WTC11 (cell line): ENCODE data around the gene TPT1. TPM values are rescaled to one million over a fixed set of nuclear protein-coding genes. Genes with fewer than 3 reads are reported as not detected.

ENCODE experiments used
- ATAC-seq: fragments of 200-7000 bp; cut with Tn5 transposase; 2 replicates; pipeline ENCODE4 v1.10.0; 2021; ENCODE audit warnings: mild to moderate bottlenecking, moderate library complexity
- CTCF ChIA-PET: fragments of 300-600 bp; sonication (Branson Sonifier 250); formaldehyde crosslinking; loops from one replicate; lab custom pipeline; 2021; ENCODE audit warnings: antibody characterized with exemption; lab: Charles Lee
- POLR2A ChIA-PET: fragments of 350-600 bp; sonication (Branson Sonifier 250); formaldehyde crosslinking; loops from one replicate; lab custom pipeline; 2021; ENCODE audit warnings: antibody characterized with exemption; lab: Charles Lee
- DNase-seq: peaks from one replicate; pipeline ENCODE4 v3.0.0; 2021; ENCODE audit warnings: low spot score
- H3K27ac Mint-ChIP-seq: 2 replicates; pipeline ENCODE4 v1.8.0; 2021; ENCODE audit warnings: mixed read lengths
- H3K27me3 Mint-ChIP-seq: 2 replicates; pipeline ENCODE4 v1.8.0; 2021; ENCODE audit warnings: low read depth, mild to moderate bottlenecking, moderate library complexity, mixed read lengths
- H3K36me3 Mint-ChIP-seq: 2 replicates; pipeline ENCODE4 v1.8.0; 2021; ENCODE audit warnings: mixed read lengths
- H3K4me1 Mint-ChIP-seq: 2 replicates; pipeline ENCODE4 v1.8.0; 2022; ENCODE audit warnings: mixed read lengths
- H3K4me3 Mint-ChIP-seq: 2 replicates; pipeline ENCODE4 v1.8.0; 2021; ENCODE audit warnings: mild to moderate bottlenecking, moderate library complexity, mixed read lengths
- H3K9me3 Mint-ChIP-seq: 2 replicates; pipeline ENCODE4 v1.8.0; 2021; ENCODE audit warnings: mixed read lengths
- ATF1 ChIP-seq: sonication (generic); formaldehyde crosslinking; IDR thresholded peaks from 2 replicates; pipeline ENCODE4 v1.8.1; 2023; ENCODE audit warnings: mild to moderate bottlenecking, moderate library complexity, missing genetic modification reagents
- CREM ChIP-seq: sonication (generic); formaldehyde crosslinking; IDR thresholded peaks from 2 replicates; pipeline ENCODE4 v1.8.1; 2022; ENCODE audit warnings: mild to moderate bottlenecking, missing genetic modification reagents, moderate library complexity
- ELF4 ChIP-seq: sonication (generic); formaldehyde crosslinking; IDR thresholded peaks from 2 replicates; pipeline ENCODE4 v1.8.1; 2022; ENCODE audit warnings: low read depth, mild to moderate bottlenecking, moderate library complexity, missing genetic modification reagents
- ESRRA ChIP-seq: sonication (generic); formaldehyde crosslinking; IDR thresholded peaks from 2 replicates; pipeline ENCODE4 v1.8.1; 2022; ENCODE audit warnings: mild to moderate bottlenecking, missing genetic modification reagents, borderline replicate concordance
- GABPB1 ChIP-seq: sonication (generic); formaldehyde crosslinking; IDR thresholded peaks from 2 replicates; pipeline ENCODE4 v1.8.1; 2023; ENCODE audit warnings: mild to moderate bottlenecking, missing genetic modification reagents
- HMGA2 ChIP-seq: fragments of 250-450 bp; sonication (Bioruptor Pico); IDR thresholded peaks from 2 replicates; pipeline ENCODE4 v1.4.0; 2021; ENCODE audit warnings: mild to moderate bottlenecking, moderate library complexity
- IRF2 ChIP-seq: sonication (generic); formaldehyde crosslinking; IDR thresholded peaks from 2 replicates; pipeline ENCODE4 v1.8.0; 2022; ENCODE audit warnings: low read depth, missing genetic modification reagents, borderline replicate concordance
- KAT7 ChIP-seq: sonication (generic); formaldehyde crosslinking; IDR thresholded peaks from 2 replicates; pipeline ENCODE4 v1.8.1; 2023; ENCODE audit warnings: missing genetic modification reagents, mild to moderate bottlenecking, borderline replicate concordance
- NR2C2 ChIP-seq: sonication (generic); formaldehyde crosslinking; IDR thresholded peaks from 2 replicates; pipeline ENCODE4 v1.8.0; 2022; ENCODE audit warnings: mild to moderate bottlenecking, missing genetic modification reagents
- TCF7 ChIP-seq: sonication (generic); formaldehyde crosslinking; IDR thresholded peaks from 2 replicates; pipeline ENCODE4 v1.8.0; 2022; ENCODE audit warnings: mild to moderate bottlenecking, low read depth, missing genetic modification reagents, moderate library complexity
- TEAD4 ChIP-seq: sonication (generic); formaldehyde crosslinking; IDR thresholded peaks from 2 replicates; pipeline ENCODE4 v1.8.0; 2022; ENCODE audit warnings: mild to moderate bottlenecking, missing genetic modification reagents
- ZBTB21 ChIP-seq: sonication (generic); formaldehyde crosslinking; IDR thresholded peaks from 2 replicates; pipeline ENCODE4 v1.8.1; 2023; ENCODE audit warnings: mild to moderate bottlenecking, missing genetic modification reagents, borderline replicate concordance
- ZNF263 ChIP-seq: sonication (generic); formaldehyde crosslinking; IDR thresholded peaks from 2 replicates; pipeline ENCODE4 v1.8.1; 2022; ENCODE audit warnings: low read depth, mild to moderate bottlenecking, moderate library complexity, missing genetic modification reagents
- ZNF425 ChIP-seq: fragments of 250-450 bp; sonication (Bioruptor Pico); conservative IDR thresholded peaks from 2 replicates; pipeline ENCODE4 v1.9.0; 2021; ENCODE audit warnings: mild to moderate bottlenecking
- total RNA-seq: library from RNA; stranded (reverse); gene quantifications from 3 replicates; pipeline ENCODE4 v1.2.3, GENCODE V29; 2021
- TF ChIP-seq, protein P1 (sequence below): sonication (generic); formaldehyde crosslinking; IDR thresholded peaks from 2 replicates; pipeline ENCODE4 v1.8.1; 2023; ENCODE audit warnings: mild to moderate bottlenecking, missing genetic modification reagents
- TF ChIP-seq, protein P2 (sequence below): sonication (generic); formaldehyde crosslinking; IDR thresholded peaks from 2 replicates; pipeline ENCODE4 v1.8.1; 2022; ENCODE audit warnings: low read depth, missing genetic modification reagents, borderline replicate concordance
- TF ChIP-seq, protein P3 (sequence below): sonication (generic); formaldehyde crosslinking; conservative IDR thresholded peaks from 2 replicates; pipeline ENCODE4 v1.8.1; 2022; ENCODE audit warnings: mild to moderate bottlenecking, missing genetic modification reagents
- TF ChIP-seq, protein P4 (sequence below): fragments of 250-450 bp; sonication (Bioruptor Pico); IDR thresholded peaks from 2 replicates; pipeline ENCODE4 v1.9.0; 2021; ENCODE audit warnings: mild to moderate bottlenecking
- TF ChIP-seq, protein P5 (sequence below): sonication (generic); formaldehyde crosslinking; IDR thresholded peaks from 2 replicates; pipeline ENCODE4 v1.8.1; 2022; ENCODE audit warnings: missing genetic modification reagents, borderline replicate concordance
- TF ChIP-seq, protein P6 (sequence below): sonication (generic); formaldehyde crosslinking; IDR thresholded peaks from 2 replicates; pipeline ENCODE4 v1.8.1; 2022; ENCODE audit warnings: mild to moderate bottlenecking, moderate library complexity, missing genetic modification reagents
- TF ChIP-seq, protein P7 (sequence below): sonication (generic); formaldehyde crosslinking; IDR thresholded peaks from 2 replicates; pipeline ENCODE4 v1.8.0; 2022; ENCODE audit warnings: mild to moderate bottlenecking, missing genetic modification reagents

The TPT1 gene
- total RNA-seq, 1 experiment from 2014 or later = 1,861 TPM

DNA sequence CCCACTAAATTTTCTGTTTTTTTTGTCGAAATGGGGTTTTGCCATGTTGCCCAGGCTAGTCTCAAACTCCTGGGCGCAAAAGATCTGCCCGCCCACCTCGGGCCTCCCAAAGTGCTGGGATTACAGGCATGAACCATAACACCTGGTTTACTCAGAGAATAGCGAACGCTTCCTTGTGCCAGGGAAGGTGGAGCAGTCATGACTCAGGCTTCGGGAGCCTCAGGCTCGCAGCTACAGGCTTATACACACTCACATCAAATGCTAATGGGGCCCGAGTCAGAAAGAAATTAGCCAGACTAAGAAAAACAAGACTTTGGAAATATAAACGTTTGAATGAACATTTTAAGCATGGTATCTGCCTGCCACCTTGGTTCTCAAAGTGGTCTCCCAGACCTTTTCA, 11.0 kb upstream of the TPT1 start (continued):
- TF ChIP-seq NR2C2 (CRISPR knock-in tag) (no peak), CREM (no peak)
- TF ChIP-seq, protein P1, sequence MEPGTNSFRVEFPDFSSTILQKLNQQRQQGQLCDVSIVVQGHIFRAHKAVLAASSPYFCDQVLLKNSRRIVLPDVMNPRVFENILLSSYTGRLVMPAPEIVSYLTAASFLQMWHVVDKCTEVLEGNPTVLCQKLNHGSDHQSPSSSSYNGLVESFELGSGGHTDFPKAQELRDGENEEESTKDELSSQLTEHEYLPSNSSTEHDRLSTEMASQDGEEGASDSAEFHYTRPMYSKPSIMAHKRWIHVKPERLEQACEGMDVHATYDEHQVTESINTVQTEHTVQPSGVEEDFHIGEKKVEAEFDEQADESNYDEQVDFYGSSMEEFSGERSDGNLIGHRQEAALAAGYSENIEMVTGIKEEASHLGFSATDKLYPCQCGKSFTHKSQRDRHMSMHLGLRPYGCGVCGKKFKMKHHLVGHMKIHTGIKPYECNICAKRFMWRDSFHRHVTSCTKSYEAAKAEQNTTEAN (CRISPR knock-in tag) = no peak
- TF ChIP-seq, protein P2, sequence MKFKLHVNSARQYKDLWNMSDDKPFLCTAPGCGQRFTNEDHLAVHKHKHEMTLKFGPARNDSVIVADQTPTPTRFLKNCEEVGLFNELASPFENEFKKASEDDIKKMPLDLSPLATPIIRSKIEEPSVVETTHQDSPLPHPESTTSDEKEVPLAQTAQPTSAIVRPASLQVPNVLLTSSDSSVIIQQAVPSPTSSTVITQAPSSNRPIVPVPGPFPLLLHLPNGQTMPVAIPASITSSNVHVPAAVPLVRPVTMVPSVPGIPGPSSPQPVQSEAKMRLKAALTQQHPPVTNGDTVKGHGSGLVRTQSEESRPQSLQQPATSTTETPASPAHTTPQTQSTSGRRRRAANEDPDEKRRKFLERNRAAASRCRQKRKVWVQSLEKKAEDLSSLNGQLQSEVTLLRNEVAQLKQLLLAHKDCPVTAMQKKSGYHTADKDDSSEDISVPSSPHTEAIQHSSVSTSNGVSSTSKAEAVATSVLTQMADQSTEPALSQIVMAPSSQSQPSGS = no peak
- TF ChIP-seq, all 79 proteins: peak for 0

- no peaks in the 10 kb centered on the region for H3K4me1 Mint-ChIP-seq
- peaks cover 38% of the 10 kb centered on the region for H3K36me3 Mint-ChIP-seq
- DNase-seq (no peak), ATAC-seq (no peak)
- no peak overlapping the region for H3K27ac Mint-ChIP-seq
- CTCF ChIA-PET = no interaction called here
- no peak overlapping the region for H3K4me3 Mint-ChIP-seq
- H3K27me3 Mint-ChIP-seq = no peaks in the 10 kb centered on the region
- no peak for TF ChIP-seq HMGA2 (CRISPR knock-in tag)
- TF ChIP-seq, protein P3, sequence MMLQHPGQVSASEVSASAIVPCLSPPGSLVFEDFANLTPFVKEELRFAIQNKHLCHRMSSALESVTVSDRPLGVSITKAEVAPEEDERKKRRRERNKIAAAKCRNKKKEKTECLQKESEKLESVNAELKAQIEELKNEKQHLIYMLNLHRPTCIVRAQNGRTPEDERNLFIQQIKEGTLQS (CRISPR knock-in tag) = no peak
- no peak for TF ChIP-seq CREM
- TF ChIP-seq, protein P4, sequence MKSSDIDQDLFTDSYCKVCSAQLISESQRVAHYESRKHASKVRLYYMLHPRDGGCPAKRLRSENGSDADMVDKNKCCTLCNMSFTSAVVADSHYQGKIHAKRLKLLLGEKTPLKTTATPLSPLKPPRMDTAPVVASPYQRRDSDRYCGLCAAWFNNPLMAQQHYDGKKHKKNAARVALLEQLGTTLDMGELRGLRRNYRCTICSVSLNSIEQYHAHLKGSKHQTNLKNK = no peak
- no peak for TF ChIP-seq IRF2
- TF ChIP-seq, protein P5, sequence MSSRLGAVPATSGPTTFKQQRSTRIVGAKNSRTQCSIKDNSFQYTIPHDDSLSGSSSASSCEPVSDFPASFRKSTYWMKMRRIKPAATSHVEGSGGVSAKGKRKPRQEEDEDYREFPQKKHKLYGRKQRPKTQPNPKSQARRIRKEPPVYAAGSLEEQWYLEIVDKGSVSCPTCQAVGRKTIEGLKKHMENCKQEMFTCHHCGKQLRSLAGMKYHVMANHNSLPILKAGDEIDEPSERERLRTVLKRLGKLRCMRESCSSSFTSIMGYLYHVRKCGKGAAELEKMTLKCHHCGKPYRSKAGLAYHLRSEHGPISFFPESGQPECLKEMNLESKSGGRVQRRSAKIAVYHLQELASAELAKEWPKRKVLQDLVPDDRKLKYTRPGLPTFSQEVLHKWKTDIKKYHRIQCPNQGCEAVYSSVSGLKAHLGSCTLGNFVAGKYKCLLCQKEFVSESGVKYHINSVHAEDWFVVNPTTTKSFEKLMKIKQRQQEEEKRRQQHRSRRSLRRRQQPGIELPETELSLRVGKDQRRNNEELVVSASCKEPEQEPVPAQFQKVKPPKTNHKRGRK (CRISPR knock-in tag) = no peak
- no peak for TF ChIP-seq ZNF425
- no peak for TF ChIP-seq ZBTB21
- TF ChIP-seq ZNF263 = no peak
- TF ChIP-seq, protein P6, sequence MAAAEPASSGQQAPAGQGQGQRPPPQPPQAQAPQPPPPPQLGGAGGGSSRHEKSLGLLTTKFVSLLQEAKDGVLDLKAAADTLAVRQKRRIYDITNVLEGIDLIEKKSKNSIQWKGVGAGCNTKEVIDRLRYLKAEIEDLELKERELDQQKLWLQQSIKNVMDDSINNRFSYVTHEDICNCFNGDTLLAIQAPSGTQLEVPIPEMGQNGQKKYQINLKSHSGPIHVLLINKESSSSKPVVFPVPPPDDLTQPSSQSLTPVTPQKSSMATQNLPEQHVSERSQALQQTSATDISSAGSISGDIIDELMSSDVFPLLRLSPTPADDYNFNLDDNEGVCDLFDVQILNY (CRISPR knock-in tag) = no peak
- no peak for TF ChIP-seq TCF7 (CRISPR knock-in tag)
- TF ChIP-seq KAT7 (CRISPR knock-in tag) = no peak
- no peaks in the 10 kb centered on the region for H3K9me3 Mint-ChIP-seq
- POLR2A ChIA-PET = interaction anchor here (1.2 kb wide), 1 partner anchor 8 kb away, joined by 4 read pairs; no protein-coding TSS in a partner anchor
Observed at GRCh38 chr13:45350152-45350551, 9.2 kb upstream of the TPT1 start.

DNA sequence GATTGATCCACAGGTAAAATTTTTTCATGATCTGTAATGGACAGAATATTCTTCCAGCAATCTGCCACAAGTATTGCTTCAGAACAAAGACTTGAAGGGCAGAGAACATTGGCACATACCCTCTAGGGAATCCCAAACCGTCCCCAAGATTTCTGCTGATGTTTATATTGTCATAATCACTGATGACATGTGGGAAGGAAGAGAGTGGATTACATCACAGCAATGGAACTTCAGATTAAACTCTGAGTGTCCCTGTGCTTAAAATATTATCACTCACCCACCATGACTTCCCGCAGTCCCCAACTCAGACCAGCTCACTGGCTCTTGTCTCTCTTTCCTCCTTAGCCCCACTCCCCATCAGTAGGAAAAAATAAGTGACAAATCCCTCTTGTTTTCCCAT, 8.5 kb upstream of the TPT1 start:
- Mint-ChIP-seq H3K27ac (no peak overlapping the region), H3K9me3 (no peaks in the 10 kb centered on the region)
- CTCF ChIA-PET = no interaction called here
- no peak for TF ChIP-seq ATF1 (CRISPR knock-in tag)
- TF ChIP-seq, protein P7, sequence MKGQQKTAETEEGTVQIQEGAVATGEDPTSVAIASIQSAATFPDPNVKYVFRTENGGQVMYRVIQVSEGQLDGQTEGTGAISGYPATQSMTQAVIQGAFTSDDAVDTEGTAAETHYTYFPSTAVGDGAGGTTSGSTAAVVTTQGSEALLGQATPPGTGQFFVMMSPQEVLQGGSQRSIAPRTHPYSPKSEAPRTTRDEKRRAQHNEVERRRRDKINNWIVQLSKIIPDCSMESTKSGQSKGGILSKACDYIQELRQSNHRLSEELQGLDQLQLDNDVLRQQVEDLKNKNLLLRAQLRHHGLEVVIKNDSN = no peak
- no peak for TF ChIP-seq ESRRA (CRISPR knock-in tag)
- TF ChIP-seq, protein P5 (CRISPR knock-in tag) = no peak
- no peak for TF ChIP-seq ELF4 (CRISPR knock-in tag)
- no peak for TF ChIP-seq TEAD4 (CRISPR knock-in tag)
- no peak for TF ChIP-seq GABPB1 (CRISPR knock-in tag)
- TF ChIP-seq CREM = no peak

More for the DNA sequence above, 8.5 kb upstream of the TPT1 start:
- Mint-ChIP-seq H3K4me3 (no peak overlapping the region), H3K36me3 (peaks cover 40% of the 10 kb centered on the region), H3K4me1 (no peaks in the 10 kb centered on the region), H3K27me3 (no peaks in the 10 kb centered on the region)
- DNase-seq (no peak), ATAC-seq (no peak)
- POLR2A ChIA-PET = interaction anchor here (1.2 kb wide), 1 partner anchor 8 kb away, joined by 4 read pairs; no protein-coding TSS in a partner anchor
